Esophagus squamous epithelium (tissue), 5 donors: Measurements from ENCODE around the gene ZNF652. TPM values are rescaled to one million over a fixed set of nuclear protein-coding genes. Genes with fewer than 3 reads are reported as not detected.
"Not testable (repeated sequence)": the region's sequence is repeated elsewhere in the genome, so short reads cannot be mapped to it uniquely, and the experiment has no call there.

Experiments
- DNase-seq: peaks from one replicate; lab custom pipeline; 2025; lab: John Stamatoyannopoulos, UW
- H3K27ac ChIP-seq, 4 donors: fragments of 200-600 bp; sonication (generic); one replicate each; pipeline ENCODE4 v1.5.1; 2016 to 2019; ENCODE audit warnings: mild to moderate bottlenecking in 1 of 4
- H3K27me3 ChIP-seq, 4 donors: fragments of 200-600 bp; sonication (generic); 1 replicate in 3 of 4; 2 replicates in 1 of 4; pipeline versions ENCODE4 v1.5.1 to v1.6.0; 2017 to 2021; ENCODE audit warnings: antibody characterized with exemption in 1 of 4
- H3K36me3 ChIP-seq, 3 donors: fragments of 200-600 bp; sonication (generic); one replicate each; pipeline ENCODE4 v1.5.1; 2016 to 2019
- H3K4me1 ChIP-seq, 3 donors: fragments of 200-600 bp; sonication (generic); one replicate each; pipeline ENCODE4 v1.5.1; 2017 to 2019
- H3K4me3 ChIP-seq, 4 donors: fragments of 200-600 bp; sonication (generic); 1 replicate in 3 of 4; 2 replicates in 1 of 4; pipeline ENCODE4 v1.5.1; 2016 to 2019; ENCODE audit warnings: mild to moderate bottlenecking in 2 of 4, moderate library complexity in 1 of 4
- H3K9me3 ChIP-seq, 3 donors: fragments of 200-600 bp; sonication (generic); one replicate each; pipeline ENCODE4 v1.5.1; 2016 to 2019
- POLR2A ChIP-seq, 4 donors: fragments of 450-650 bp; IDR thresholded peaks; one replicate each; pipeline ENCODE4 v1.6.1; 2017; ENCODE audit warnings: antibody characterized with exemption in 4 of 4, mild to moderate bottlenecking in 4 of 4, moderate library complexity in 3 of 4
- WGBS, 2 donors: methylation state at CpG; one replicate each; pipeline ENCODE4 v1.1.5; 2018; 5-methylcytosine and 5-hydroxymethylcytosine counted together
- intact Hi-C: fragments of 100-400 bp; cut with DNase I; formaldehyde crosslinking; loops from one replicate; pipeline ENCODE4 v1.15.0; 2022
- total RNA-seq, 4 donors: library from RNA; depleted of rRNA; stranded (reverse); fragments of >200 nt; gene quantifications; one replicate each; pipeline ENCODE4 v1.1.0, GENCODE V29; 2016
- TF ChIP-seq, protein P1 (sequence below), 6 experiments: fragments of 450-650 bp in 4 of 6; fragments of 200-600 bp in 2 of 6; sonication (generic) in 2 of 6; IDR thresholded peaks; one replicate each; pipeline ENCODE4 v1.5.1; 2016 to 2019; ENCODE audit warnings: antibody characterized with exemption in 6 of 6, mild to moderate bottlenecking in 4 of 6, moderate library complexity in 4 of 6
- donor health status: DM: yes; HTN: yes; CAD: no.

The ZNF652 gene
- total RNA-seq, 4 donors from 2014 or later, result 14.0 to 32.6 (median 20.9) TPM

DNA sequence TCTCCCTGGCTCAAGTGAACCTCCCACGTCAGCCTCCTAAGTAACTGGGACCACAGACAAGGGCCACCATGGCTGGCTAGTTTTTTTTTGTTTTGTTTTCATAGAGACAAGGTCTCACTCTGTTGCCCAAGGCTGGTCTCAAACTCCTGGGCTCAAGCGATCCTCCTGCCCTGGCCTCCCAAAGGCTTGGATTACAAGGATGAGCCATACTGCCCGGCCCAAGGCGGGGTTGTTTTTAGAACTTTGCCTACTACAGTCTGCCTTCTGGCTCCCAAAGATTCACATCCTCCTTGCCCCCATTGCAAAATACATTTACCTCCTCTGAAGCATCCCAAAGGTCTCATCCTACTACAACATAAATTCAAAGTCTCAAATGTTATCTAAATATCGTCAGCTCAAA lies 82.0 kb downstream of the ZNF652 start:
- H3K36me3 ChIP-seq, result no peaks in the 10 kb centered on the region
- H3K9me3 ChIP-seq, result no peaks in the 10 kb centered on the region
- no peak overlapping the region for H3K4me3 ChIP-seq
- no peaks in the 10 kb centered on the region for H3K27me3 ChIP-seq
- no peak for DNase-seq
- 82 to 87% methylated on average over 4 to 5 of the region's 5 CpGs for WGBS, 2 donors
- intact Hi-C loops, result no loop called here
- H3K4me1 ChIP-seq, result no peaks in the 10 kb centered on the region
- no peak for TF ChIP-seq POLR2A (IDR thresholded peaks at IDR 0.05)
- TF ChIP-seq, protein P1, sequence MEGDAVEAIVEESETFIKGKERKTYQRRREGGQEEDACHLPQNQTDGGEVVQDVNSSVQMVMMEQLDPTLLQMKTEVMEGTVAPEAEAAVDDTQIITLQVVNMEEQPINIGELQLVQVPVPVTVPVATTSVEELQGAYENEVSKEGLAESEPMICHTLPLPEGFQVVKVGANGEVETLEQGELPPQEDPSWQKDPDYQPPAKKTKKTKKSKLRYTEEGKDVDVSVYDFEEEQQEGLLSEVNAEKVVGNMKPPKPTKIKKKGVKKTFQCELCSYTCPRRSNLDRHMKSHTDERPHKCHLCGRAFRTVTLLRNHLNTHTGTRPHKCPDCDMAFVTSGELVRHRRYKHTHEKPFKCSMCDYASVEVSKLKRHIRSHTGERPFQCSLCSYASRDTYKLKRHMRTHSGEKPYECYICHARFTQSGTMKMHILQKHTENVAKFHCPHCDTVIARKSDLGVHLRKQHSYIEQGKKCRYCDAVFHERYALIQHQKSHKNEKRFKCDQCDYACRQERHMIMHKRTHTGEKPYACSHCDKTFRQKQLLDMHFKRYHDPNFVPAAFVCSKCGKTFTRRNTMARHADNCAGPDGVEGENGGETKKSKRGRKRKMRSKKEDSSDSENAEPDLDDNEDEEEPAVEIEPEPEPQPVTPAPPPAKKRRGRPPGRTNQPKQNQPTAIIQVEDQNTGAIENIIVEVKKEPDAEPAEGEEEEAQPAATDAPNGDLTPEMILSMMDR (IDR thresholded peaks at IDR 0.05), result no peak
- H3K27ac ChIP-seq, result no peak overlapping the region

DNA sequence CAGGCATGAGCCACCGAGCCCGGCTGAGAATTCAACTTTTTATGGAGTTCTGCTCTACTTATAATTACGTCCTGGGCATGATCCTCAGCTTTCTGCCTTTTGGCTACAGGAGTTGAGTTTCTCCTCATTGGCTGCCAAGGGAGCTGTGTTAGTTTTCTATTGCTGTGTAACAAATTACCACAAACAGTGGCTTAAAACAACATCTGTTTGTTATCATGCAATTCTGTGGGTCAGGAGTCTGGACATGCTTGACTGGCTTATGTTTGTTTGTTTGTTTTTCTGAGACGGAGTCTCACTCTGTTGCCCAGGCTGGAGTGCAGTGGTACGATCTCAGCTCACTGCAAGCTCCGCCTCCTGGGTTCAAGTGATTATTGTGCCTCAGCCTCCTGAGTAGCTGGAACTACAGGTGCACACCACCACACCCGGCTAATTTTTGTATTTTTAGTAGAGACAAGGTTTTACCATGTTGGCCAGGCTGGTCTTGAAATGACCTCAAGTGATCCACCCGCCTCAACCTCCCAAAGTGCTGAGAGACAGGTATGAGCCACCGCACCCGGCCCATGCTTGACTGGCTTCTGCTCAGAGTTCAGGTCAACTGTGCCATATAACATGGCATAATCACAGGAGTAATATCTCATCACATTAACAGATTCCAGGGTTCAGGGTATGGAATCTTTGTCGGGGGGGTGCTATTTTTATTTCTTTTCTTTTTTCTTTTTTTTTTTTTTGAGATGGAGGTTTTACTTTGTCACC lies 82.6 kb downstream of the ZNF652 start:
- H3K36me3 ChIP-seq, H3K4me3 ChIP-seq, H3K9me3 ChIP-seq, H3K27me3 ChIP-seq, DNase-seq, intact Hi-C loops, H3K27ac ChIP-seq, H3K4me1 ChIP-seq: not testable (repeated sequence)
- WGBS, 2 donors, result 79 to 87% methylated on average over 8 to 11 of the region's 11 CpGs

DNA sequence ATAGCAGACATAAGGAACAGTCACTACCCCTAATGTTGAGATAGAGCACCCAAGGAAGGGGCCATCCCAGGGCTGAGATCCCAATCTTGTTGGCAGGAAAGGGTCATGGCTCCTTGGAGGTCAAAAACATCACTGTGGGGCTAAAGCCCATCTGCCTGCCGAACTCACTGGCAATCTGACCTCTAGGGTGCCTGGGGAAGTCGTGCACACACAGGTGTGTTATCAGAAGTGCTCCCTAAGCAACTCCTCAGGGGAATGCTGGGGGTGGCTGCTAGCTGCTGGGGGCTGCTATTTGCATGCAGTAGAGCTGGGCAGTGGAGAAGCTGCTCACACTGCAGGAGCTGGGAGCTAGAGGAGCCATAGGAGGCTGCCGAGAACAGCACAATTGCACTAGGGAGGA lies 84.0 kb downstream of the ZNF652 start:
- Histone ChIP-seq H3K27ac (no peak overlapping the region), H3K9me3 (no peaks in the 10 kb centered on the region), H3K36me3 (no peaks in the 10 kb centered on the region), H3K4me1 (no peaks in the 10 kb centered on the region), H3K27me3 (no peaks in the 10 kb centered on the region), H3K4me3 (no peak overlapping the region)
- intact Hi-C loops, result no loop called here
- 45 to 47% methylated on average over 2 to 3 of the region's 3 CpGs for WGBS, 2 donors
- no peak for DNase-seq
- TF ChIP-seq, protein P1 (IDR thresholded peaks at IDR 0.05), result no peak
- no peak for TF ChIP-seq POLR2A (IDR thresholded peaks at IDR 0.05)

DNA sequence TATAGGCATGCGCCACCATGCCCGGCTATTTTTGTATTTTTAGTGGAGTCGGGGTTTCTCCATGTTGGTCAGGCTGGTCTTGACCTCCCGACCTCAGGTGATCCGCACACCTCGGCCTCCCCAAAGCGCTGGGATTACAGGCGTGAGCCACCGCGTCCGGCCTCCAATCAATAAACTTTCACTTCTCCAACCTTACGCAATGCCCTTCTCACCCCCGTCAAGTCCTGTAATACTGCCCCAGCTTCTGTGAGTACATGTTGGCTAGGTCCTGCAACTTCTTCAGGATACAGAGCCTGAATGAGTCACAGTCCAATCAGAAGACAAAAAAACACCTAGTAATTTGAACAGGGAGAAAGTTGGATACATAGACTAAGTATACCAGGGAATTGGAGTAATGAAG lies 84.4 kb downstream of the ZNF652 start:
- Histone ChIP-seq H3K4me3 (no peak overlapping the region), H3K27me3 (no peaks in the 10 kb centered on the region), H3K9me3 (no peaks in the 10 kb centered on the region), H3K36me3 (no peaks in the 10 kb centered on the region), H3K27ac (no peak overlapping the region), H3K4me1 (no peaks in the 10 kb centered on the region)
- 77 to 79% methylated on average over 10 to 13 of the region's 13 CpGs for WGBS, 2 donors
- TF ChIP-seq, protein P1 (IDR thresholded peaks at IDR 0.05), result no peak
- TF ChIP-seq POLR2A (IDR thresholded peaks at IDR 0.05), result no peak
- intact Hi-C loops, result no loop called here
- DNase-seq, result no peak

DNA sequence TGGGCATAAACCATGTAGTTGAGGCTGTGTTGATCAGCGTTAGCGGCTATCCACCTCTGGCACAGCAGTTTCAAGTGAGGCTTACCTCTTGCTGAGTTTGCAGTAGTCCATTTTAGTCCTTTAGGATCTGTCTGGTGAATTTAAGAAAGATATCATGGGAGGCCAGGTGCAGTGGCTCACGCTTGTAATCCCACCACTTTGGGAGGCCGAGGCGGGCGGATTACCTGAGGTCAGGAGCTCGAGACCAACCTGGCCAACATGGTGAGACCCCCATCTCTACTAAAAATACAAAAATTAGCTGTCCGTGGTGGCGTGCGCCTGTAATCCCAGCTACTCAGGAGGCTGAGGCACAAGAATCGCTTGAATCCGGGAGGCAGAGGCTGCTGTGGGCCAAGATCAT lies 86.1 kb downstream of the ZNF652 start:
- H3K36me3 ChIP-seq, H3K27me3 ChIP-seq, H3K27ac ChIP-seq, H3K4me1 ChIP-seq, H3K9me3 ChIP-seq, DNase-seq, H3K4me3 ChIP-seq, intact Hi-C loops: not testable (repeated sequence)
- WGBS, 2 donors, result 91 to 96% methylated on average over 4 to 6 of the region's 12 CpGs

DNA sequence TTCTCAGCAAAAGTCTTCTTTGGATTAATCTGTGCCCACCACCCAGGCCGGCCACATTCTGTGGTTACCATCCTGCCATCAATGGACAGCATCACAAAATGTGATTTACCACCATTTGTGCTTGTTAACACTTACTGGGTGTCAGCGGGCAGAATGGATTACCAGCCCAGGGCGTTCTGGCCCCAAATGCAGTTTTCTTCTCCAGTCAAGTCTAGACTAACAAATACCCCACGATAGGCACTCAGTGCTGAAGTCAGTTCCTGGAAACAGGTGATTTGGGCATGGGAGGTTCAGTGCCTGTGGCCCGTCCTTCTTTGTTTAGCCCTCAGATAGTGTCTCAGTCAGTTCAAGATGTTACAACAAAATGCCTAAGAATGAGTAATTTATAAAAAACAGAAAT lies 92.7 kb downstream of the ZNF652 start:
- Histone ChIP-seq H3K9me3 (no peaks in the 10 kb centered on the region), H3K4me1 (no peaks in the 10 kb centered on the region), H3K27me3 (no peaks in the 10 kb centered on the region), H3K4me3 (no peak overlapping the region), H3K27ac (no peak overlapping the region), H3K36me3 (no peaks in the 10 kb centered on the region)
- 70 to 76% methylated on average over 5 of the region's 5 CpGs for WGBS, 2 donors
- DNase-seq, result no peak
- intact Hi-C loops, result no loop called here
- TF ChIP-seq, protein P1 (IDR thresholded peaks at IDR 0.05), result no peak
- no peak for TF ChIP-seq POLR2A (IDR thresholded peaks at IDR 0.05)
